ENCODE measurements around the gene CLIP4. TPM values are rescaled to one million over a fixed set of nuclear protein-coding genes. Genes with fewer than 3 reads are reported as not detected.
A peak's percentile ranks its signal among the peaks of the same experiment; 100 is the strongest.

The CLIP4 gene
- polyA plus RNA-seq, 1 experiment: 38.8 TPM

DNA sequence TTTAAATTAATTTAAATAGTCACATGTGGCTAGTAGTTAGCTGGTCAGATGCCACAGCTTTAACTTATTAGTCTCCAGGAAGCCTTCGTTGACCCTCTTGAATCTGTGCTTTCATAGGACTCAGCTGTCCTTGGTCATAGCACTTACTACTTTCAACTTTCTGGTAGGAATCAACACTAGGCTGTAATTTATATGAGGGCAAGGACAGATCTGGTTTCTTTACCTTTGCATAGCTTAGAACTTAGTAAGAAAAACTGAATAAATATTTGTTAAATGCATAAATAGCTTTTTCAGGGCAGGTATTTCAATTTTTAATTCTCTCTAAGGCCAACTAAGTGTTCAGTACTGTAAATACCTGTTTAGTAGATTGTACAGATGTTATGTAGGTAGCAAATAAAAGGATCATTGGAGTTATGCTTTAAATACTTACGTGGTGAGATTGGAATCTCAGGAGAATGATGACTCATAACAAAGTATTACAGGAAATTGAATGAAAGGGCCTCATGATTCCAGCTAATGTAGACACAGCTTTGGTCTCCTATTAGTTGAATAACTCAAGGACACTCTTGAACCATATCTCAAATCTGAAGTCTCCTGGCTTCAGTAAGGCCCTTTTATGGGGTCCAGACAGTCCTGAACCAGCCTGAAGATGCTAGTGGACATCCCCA lies 2.6 kb downstream of the CLIP4 start:
- TF ChIP-seq, protein P1, sequence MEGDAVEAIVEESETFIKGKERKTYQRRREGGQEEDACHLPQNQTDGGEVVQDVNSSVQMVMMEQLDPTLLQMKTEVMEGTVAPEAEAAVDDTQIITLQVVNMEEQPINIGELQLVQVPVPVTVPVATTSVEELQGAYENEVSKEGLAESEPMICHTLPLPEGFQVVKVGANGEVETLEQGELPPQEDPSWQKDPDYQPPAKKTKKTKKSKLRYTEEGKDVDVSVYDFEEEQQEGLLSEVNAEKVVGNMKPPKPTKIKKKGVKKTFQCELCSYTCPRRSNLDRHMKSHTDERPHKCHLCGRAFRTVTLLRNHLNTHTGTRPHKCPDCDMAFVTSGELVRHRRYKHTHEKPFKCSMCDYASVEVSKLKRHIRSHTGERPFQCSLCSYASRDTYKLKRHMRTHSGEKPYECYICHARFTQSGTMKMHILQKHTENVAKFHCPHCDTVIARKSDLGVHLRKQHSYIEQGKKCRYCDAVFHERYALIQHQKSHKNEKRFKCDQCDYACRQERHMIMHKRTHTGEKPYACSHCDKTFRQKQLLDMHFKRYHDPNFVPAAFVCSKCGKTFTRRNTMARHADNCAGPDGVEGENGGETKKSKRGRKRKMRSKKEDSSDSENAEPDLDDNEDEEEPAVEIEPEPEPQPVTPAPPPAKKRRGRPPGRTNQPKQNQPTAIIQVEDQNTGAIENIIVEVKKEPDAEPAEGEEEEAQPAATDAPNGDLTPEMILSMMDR (IDR thresholded peaks at IDR 0.05; ENCODE audit: insufficient read depth, low read depth, low read length): no peak
- DNase-seq (ENCODE audit: low read depth): no peak
- Histone ChIP-seq H3K36me3 (ENCODE audit: control insufficient read depth, insufficient read depth, low read length) (no peaks in the 10 kb centered on the region), H3K27me3 (ENCODE audit: control insufficient read depth, insufficient read depth, low read length) (no peaks in the 10 kb centered on the region), H3K4me3 (ENCODE audit: low read depth, low read length) (no peak overlapping the region)
- ChIA-PET CTCF (interaction anchor here (0.9 to 1.9 kb wide), 3 partner anchors 10 to 31 kb away, joined by 3 to 6 read pairs (median 4); no protein-coding TSS in a partner anchor), POLR2A (interaction anchor here (1.1 kb wide), 1 partner anchor 12 kb away, joined by 5 read pairs; no protein-coding TSS in a partner anchor)

DNA sequence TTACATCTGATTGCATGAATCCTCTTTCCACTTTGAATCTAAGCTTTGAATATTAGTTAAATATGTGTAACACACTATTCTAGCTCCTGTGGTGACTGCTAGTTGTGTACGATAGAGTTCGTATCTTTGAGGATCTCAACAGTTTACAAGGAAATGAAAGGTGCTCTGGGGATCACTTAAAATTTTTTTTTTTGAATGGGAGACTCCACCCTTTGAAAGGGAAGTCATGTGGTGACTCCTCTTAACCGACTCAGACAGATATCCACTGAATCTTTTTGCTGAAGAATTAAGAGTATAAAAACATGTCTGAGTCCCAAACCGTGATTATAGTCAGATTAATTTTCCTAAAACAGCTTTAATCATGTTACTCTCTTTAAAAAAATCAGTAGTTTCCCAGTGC lies 4.0 kb downstream of the CLIP4 start:
- CTCF ChIA-PET: no interaction called here
- DNase-seq (ENCODE audit: low read depth): no peak
- POLR2A ChIA-PET: no interaction called here
- H3K36me3 ChIP-seq (ENCODE audit: control insufficient read depth, insufficient read depth, low read length): no peaks in the 10 kb centered on the region
- no peaks in the 10 kb centered on the region for H3K27me3 ChIP-seq (ENCODE audit: control insufficient read depth, insufficient read depth, low read length)
- TF ChIP-seq, protein P1 (IDR thresholded peaks at IDR 0.05; ENCODE audit: insufficient read depth, low read depth, low read length): no peak
- H3K4me3 ChIP-seq (ENCODE audit: low read depth, low read length): no peak overlapping the region

DNA sequence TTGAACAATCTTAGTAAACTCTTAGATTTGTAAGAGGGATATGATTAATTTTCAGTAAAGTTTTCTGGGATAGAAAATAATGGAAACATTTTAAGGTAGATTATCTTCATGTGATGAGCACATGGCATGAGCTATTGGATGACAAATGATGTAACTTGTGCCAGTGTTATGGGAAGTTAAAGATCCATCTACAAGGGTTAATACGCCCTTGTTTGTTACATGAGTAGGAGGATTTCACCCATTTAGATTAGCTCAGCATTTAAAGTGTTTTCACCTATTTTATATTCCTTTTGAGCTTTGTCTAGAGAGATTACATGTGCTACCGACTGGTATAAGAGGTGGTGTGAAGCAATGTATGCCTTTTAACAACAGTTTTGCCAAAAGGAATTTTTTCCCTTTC lies 5.6 kb downstream of the CLIP4 start:
- Histone ChIP-seq H3K27me3 (ENCODE audit: control insufficient read depth, insufficient read depth, low read length) (no peaks in the 10 kb centered on the region), H3K4me3 (ENCODE audit: low read depth, low read length) (no peak overlapping the region), H3K36me3 (ENCODE audit: control insufficient read depth, insufficient read depth, low read length) (0 out of 2 replicates have a peak, but pooled peaks cover 1% of the 10 kb centered on the region)
- no peak for DNase-seq (ENCODE audit: low read depth)
- ChIA-PET POLR2A (no interaction called here), CTCF (interaction anchor here (1.0 kb wide), 1 partner anchor 34 kb away, joined by 3 read pairs; no protein-coding TSS in a partner anchor)
- TF ChIP-seq, protein P1 (IDR thresholded peaks at IDR 0.05; ENCODE audit: insufficient read depth, low read depth, low read length): no peak

DNA sequence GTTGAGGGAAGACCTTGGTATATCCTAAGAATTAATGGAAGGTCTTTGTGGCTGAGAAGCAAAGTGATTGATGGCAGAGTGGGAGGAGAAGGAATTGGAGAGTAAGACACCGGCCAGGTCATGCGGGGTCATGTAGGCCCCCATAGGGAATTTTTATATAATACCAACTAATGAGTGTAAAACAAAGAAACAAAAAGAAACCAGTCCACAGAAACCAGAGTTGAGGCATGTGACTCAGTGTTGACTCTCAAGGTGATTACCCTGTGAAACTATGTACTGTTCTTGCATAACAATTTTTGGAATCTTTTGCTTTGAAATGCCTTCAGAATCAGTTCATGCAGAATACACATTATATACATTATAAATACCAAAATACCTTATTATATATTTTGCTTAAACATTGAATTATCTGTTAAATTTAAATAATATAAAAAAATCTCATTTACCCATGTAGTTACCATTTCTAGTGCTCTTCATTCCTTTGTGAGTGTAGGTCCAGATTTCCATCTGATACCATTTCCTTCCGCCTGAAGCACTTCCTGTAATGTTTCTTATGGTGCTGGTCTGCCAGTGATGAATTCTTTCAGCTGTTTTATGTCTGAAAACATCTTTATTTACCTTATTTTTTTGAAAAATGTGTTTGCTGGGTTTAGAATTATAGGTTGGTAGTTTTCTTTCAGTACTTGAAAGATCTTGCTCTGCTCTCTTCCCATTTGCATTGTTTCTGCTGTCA lies 8.6 kb downstream of the CLIP4 start:
- Histone ChIP-seq H3K4me3 (ENCODE audit: low read depth, low read length) (no peak overlapping the region), H3K27me3 (ENCODE audit: control insufficient read depth, insufficient read depth, low read length) (no peaks in the 10 kb centered on the region), H3K36me3 (ENCODE audit: control insufficient read depth, insufficient read depth, low read length) (0 out of 2 replicates have a peak, but pooled peaks cover 1% of the 10 kb centered on the region)
- POLR2A ChIA-PET: no interaction called here
- TF ChIP-seq, protein P1 (IDR thresholded peaks at IDR 0.05; ENCODE audit: insufficient read depth, low read depth, low read length): no peak
- DNase-seq (ENCODE audit: low read depth): peak; percentile 47
- CTCF ChIA-PET: no interaction called here

DNA sequence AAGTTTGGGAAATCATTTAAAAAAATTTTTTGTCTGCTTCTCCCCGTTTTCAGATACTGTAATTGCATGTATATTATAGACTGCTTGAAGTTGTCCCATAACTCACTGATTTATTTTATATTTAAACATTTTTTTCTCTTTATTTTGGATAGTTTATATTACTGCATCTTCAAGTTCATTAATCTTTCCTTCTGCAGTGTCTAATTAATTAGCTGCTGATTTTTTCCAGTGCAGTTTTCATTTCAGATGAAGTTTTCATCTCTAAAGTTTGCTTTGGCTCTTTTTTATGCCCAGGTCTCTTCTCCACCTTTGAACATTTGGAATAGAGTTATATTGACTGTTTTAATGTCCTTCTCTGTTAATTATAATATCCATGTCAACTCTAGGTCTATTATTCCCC lies 9.3 kb downstream of the CLIP4 start:
- Histone ChIP-seq H3K36me3 (ENCODE audit: control insufficient read depth, insufficient read depth, low read length) (0 out of 2 replicates have a peak, but pooled peaks cover 1% of the 10 kb centered on the region), H3K27me3 (ENCODE audit: control insufficient read depth, insufficient read depth, low read length) (no peaks in the 10 kb centered on the region), H3K4me3 (ENCODE audit: low read depth, low read length) (no peak overlapping the region)
- TF ChIP-seq, protein P1 (IDR thresholded peaks at IDR 0.05; ENCODE audit: insufficient read depth, low read depth, low read length): no peak
- ChIA-PET POLR2A (no interaction called here), CTCF (no interaction called here)
- DNase-seq (ENCODE audit: low read depth): no peak
